ENCODE data around the gene NUDT9.
"Not testable (repeated sequence)": the region's sequence is repeated elsewhere in the genome, so short reads cannot be mapped to it uniquely, and the experiment has no call there.

The NUDT9 gene

GRCh38 chr4:87409420-87409939 is 12.9 kb upstream of the NUDT9 start:
- no peak for DNase-seq (ENCODE audit: low read depth in 2 of 2)

- DNase-seq (ENCODE audit: low read depth in 2 of 2): no peak
These were observed 12.2 kb upstream of the NUDT9 start for GRCh38 chr4:87410157-87410556.

- no peak for DNase-seq (ENCODE audit: low read depth in 2 of 2)
These were observed 11.7 kb upstream of the NUDT9 start for GRCh38 chr4:87410679-87411078.

GRCh38 chr4:87414816-87415215 is 7.6 kb upstream of the NUDT9 start:
- DNase-seq (ENCODE audit: low read depth in 2 of 2): no peak

GRCh38 chr4:87416965-87417364 is 5.4 kb upstream of the NUDT9 start:
- no peak for DNase-seq (ENCODE audit: low read depth in 2 of 2)

DNA sequence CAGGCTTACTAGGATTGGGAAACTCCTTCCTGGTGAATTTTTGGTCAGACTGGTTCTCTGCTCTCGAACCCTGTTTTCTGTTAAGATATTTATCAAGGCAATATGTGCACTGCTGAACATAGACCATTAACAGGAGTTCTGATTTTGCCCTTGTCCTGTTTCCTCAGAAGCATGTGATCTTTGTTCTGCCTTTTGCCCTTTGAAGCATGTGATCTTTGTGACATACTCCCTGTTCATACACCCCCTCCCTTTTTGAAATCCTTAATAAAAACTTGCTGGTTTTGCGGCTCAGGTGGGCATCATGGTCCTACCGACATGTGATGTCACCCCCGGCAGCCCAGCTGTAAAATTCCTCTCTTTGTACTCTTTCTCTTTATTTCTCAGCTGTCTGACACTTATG is 4.0 kb upstream of the NUDT9 start:
- not testable (repeated sequence) for DNase-seq (ENCODE audit: low read depth in 2 of 2)

- no peak for DNase-seq (ENCODE audit: low read depth in 2 of 2)
These were observed 2.7 kb upstream of the NUDT9 start for GRCh38 chr4:87419578-87420249.

- no peak for DNase-seq (ENCODE audit: low read depth in 2 of 2)
These were observed 2.0 kb upstream of the NUDT9 start for GRCh38 chr4:87420276-87420830.

DNA sequence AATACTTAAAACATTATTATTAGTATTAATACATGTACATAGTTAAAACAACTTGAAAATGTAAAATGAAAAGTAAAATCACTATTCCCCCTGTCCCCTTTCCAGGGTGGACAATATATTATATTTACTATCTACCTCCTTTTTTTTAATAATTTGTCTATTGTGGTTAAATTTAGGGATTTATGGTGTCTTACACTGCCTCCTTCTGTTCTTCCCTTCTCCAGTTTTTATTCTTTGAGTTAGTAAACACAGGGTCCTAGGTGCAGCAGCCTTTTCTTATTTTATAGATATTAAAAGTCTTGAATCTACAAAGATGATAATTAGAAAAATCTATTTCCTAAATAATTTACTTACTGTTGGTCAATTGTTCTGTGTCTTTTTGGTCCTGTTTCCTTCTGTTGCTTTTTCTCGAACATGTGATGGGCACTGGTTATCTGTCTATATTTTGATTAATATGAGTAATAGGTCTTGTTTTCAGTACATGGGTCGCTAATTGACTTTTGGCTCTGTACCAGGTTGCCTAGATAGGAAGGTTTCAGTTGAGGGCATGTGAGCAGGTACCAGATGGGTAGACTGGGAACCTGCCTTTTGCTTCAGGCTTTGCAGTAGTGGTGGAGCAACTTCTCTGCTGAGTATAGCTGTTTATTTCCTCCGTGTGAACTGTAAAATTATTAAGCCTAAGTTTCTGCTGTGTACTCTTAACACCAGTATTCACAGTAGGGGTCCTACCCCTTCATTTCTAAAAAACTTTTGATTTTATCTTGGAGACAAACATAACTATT is 1.1 kb downstream of the NUDT9 start:
- no peak for DNase-seq (ENCODE audit: low read depth in 2 of 2)

DNA sequence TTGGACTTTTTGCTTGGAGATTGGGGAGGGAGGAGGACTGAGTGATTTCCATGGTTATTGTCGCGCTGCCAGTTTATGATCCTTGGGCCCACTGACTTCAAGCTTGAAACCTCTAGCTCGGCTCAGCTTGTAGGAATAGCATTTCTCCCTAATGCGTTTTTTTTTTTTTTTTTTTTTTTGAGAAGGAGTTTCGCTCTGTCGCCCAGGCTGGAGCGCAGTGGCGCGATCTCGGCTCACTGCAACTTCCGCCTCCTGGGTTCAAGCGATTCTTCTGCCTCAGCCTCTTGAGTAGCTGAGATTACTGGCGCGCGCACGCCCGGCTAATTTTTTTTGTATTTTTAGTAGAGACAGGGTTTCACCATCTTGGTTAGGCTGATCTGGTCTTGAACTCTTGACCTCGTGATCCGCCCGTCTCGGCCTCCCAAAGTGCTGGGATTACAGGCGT is 1.7 kb downstream of the NUDT9 start:
- not testable (repeated sequence) for DNase-seq (ENCODE audit: low read depth in 2 of 2)

GRCh38 chr4:87425711-87426110 is 3.3 kb downstream of the NUDT9 start:
- no peak for DNase-seq (ENCODE audit: low read depth in 2 of 2)

DNA sequence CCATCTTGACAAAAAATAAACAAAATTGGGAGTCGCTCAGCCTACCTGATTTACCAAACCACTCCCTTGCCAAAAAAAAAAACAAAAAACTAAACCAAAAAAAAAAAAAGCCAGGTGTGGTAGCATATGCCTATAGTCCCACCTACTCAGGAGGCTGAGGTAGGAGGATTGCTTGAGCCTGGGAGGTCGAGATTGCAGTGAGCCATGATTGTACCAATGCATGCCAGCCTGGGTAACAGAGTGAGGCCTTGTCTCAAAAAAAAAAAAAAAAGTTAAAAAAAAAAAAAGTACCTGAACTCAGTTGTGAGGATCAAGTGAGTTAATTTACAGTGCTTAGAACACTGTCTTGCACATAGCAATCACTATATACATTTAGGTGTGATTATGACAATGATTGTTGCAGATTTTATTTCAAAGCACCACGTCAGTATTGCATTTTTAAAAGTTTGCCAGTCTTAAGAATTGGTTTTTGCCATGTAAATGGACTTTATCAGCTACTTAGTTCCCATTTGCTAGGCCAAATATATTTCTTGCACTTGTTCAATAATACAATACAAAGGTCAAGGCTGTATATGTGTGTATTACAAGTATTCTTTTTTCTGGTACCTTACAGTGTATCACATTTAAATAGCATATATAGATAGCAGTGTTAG is 4.6 kb downstream of the NUDT9 start:
- no peak for DNase-seq (ENCODE audit: low read depth in 2 of 2)

DNA sequence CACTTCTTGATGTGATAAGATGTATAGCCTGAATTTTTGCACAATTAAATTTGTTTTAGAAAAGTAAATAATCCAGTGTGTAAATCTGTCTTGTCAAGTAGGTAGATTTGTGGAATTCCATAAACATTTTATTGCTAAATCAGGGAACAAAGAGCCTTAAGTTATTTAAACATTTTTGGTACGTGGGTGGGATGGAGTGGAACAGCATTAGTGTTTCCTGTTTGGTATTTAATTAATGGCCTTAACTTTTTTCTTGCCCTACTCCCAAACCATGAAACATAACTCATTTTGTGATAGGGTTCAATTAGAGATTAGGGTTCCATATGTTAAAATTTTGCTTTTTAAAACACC is 5.1 kb downstream of the NUDT9 start:
- DNase-seq (ENCODE audit: low read depth in 2 of 2): no peak

DNA sequence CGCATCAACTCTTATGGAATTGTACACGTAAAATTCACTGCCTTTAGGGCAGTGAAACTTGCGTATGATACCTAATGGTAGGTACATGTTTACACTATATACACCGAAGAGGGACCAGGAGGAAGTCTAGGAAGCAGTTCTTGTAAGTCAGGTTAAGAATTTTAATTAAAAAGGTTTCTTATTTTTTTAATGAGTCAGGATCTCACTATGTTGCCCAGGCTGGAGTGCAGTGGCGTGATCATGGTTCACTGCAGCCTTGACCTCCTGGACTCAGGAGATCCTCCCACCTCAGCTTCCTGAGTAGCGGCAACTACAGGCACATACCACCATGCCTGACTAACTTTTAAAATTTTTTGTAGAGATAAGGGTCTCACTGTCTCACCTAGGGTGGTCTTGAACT is 6.6 kb downstream of the NUDT9 start:
- no peak for DNase-seq (ENCODE audit: low read depth in 2 of 2)

DNA sequence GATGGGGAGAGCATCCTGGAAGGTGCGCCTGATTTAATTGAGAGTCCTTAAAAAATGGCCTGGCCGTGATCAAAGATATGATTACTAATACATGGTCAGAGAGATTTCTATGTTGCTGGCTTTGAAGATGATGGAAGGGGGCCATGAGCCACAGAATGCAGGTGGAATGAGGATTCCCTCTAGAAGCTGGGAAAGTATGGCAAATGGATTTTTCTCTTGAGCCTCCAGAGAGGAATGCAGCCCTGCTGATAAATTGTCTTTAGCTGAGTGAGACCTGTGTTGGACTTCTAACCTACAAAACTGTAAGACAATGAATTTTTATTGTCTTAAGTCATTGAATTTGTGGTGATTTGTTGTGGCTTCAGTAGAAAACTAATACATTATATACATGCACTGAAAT is 7.7 kb downstream of the NUDT9 start:
- DNase-seq (ENCODE audit: low read depth in 2 of 2): no peak

DNA sequence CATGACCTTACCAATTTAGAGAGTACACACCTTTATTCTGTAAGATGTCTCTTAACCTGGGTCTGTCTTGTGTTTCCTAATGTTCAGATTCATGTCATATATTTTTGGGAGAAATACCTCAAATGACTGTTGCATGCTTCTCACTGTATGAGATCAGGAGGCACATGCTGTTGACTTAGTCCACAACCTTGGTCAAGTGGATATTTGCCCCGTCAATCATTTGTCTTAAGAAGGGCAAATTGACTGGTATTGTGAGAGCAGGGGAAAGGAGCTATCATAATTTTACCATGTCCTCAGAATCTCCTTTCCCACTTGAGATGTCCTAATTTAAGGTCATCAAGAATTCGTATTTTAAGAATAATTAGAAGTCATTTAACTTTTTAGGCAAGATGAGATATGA is 11.0 kb downstream of the NUDT9 start:
- DNase-seq (ENCODE audit: low read depth in 2 of 2): no peak

- no peak for DNase-seq (ENCODE audit: low read depth in 2 of 2)
These were observed 20.5 kb downstream of the NUDT9 start for GRCh38 chr4:87442889-87443288.

GRCh38 chr4:87444741-87445140 is 22.4 kb downstream of the NUDT9 start:
- no peak for DNase-seq (ENCODE audit: low read depth in 2 of 2)

GRCh38 chr4:87445964-87446363 is 23.6 kb downstream of the NUDT9 start:
- no peak for DNase-seq (ENCODE audit: low read depth in 2 of 2)

DNA sequence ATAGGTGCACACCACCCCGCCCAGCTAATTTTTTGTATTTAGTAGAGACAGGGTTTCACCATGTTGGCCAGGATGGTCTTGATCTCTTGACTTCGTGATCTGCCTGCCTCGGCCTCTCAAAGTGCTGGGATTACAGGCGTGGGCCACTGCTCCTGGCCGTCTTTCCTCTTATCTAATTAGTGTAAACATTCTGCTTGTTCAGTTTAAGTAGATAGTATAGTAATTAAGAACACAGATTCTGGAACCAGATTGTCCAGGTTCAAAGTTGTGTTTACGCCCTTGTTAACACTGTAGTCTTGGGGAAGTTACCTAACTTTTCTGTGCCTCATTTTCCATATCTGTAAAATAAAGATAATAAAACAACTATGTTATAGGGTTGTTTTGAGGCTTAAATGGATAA is 24.0 kb downstream of the NUDT9 start:
- not testable (repeated sequence) for DNase-seq (ENCODE audit: low read depth in 2 of 2)

GRCh38 chr4:87451537-87451936 is 29.2 kb downstream of the NUDT9 start:
- DNase-seq (ENCODE audit: low read depth in 2 of 2): no peak

GRCh38 chr4:87458913-87459312 is 36.5 kb downstream of the NUDT9 start:
- no peak for DNase-seq (ENCODE audit: low read depth in 2 of 2)
